HG03097 (cell line): ENCODE data around the gene GOLGB1.

Experiments used
- ATAC-seq: cut with Tn5 transposase; IDR thresholded peaks from one replicate; pipeline ENCODE4 v1.9.1; 2021; ENCODE audit not compliant: unreplicated experiment, low FRiP score

Gene GOLGB1

GRCh38 chr3:121641127-121641526 lies 108.4 kb downstream of the GOLGB1 start:
- no peak for ATAC-seq

DNA sequence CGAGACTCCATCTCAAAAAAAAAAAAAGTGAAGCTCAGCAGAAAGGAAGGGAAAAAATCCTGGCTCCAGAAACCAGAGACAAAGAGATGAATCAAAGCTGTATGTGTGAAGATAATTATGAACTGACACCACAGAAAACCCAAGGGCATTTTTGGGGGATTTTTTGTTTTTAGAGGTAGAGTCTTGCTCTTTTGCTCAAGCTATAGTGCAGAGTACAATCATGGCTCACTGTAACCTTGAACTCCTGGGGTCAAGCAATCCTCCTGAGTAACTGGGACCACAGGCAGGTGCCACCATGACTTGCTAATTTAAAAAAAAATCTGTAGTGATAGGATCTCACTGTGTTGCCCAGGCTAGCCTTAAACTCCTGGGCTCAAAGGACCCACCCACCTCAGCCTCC lies 111.6 kb downstream of the GOLGB1 start:
- no peak for ATAC-seq

- no peak for ATAC-seq
Observed at GRCh38 chr3:121630355-121630754, 119.2 kb downstream of the GOLGB1 start.

GRCh38 chr3:121629601-121630000 lies 119.9 kb downstream of the GOLGB1 start:
- ATAC-seq = no peak

DNA sequence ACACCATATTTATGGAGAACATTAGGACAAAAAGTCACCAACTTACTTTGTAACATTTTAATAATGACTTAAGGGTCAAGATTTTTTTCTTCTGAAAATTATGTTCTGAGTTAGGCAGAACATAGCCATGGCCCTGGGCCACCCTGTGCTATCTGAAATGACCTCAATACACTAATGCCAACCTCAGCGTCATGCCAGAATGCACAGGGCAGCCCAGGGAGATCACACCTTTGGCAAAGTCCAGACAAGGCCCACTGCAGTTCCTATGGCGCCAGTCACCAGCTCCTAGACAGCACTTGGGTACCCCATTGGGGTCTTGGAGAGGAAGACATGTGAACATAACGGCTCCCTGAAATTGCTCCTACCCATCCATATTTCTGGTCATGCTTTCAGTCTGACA lies 121.9 kb downstream of the GOLGB1 start:
- no peak for ATAC-seq

DNA sequence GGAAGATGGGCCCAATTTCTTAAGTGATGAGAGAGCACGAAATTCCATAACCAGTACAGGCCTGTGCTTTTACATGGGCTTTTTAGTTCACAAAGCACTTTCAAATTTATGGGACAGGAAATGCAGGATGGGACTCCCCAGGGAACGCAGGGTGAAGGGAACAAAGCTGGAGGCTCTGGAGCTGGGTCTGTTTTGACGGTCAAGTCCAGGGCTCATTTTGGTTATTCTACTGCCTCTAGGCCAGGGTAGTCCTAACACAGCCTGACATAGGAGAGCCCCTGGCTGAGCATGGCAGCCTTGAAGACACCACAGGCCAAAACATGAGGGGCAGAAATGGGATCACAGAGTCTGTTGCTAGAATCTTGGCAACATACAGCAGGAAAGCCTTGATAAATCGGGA lies 122.3 kb downstream of the GOLGB1 start:
- no peak for ATAC-seq

DNA sequence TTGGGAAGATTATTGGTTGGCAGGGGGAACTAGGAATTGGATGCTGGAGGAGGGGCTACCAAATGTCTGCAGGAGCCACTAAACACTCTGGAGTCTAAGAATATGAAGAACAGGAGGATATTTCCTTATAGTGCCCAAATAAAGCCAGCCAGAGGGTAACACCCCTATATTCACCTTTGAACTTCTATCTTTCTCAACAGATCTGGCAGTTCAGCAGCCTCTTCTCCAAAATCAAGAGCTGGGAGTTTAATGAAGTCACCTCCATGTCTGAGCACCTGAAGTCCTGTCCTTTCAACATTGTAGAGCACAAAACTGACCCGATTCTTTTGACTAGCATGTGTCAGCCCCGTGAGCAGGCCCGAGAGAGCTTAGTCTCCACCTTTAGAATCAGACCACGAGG lies 123.0 kb downstream of the GOLGB1 start:
- ATAC-seq = no peak

GRCh38 chr3:121624147-121624899 lies 125.2 kb downstream of the GOLGB1 start:
- ATAC-seq = no peak

- no peak for ATAC-seq
Observed at GRCh38 chr3:121621491-121621890, 128.1 kb downstream of the GOLGB1 start.

- no peak for ATAC-seq
Observed at GRCh38 chr3:121619691-121620090, 129.8 kb downstream of the GOLGB1 start.
